Fibroblast of skin of right quadriceps (primary cell): ENCODE measurements around the gene KRTAP29-1.
A peak's percentile ranks its signal among the peaks of the same experiment; 100 is the strongest.
"Not testable (repeated sequence)": the region's sequence is repeated elsewhere in the genome, so short reads cannot be mapped to it uniquely, and the experiment has no call there.

ENCODE experiments used
- DNase-seq: peaks from one replicate; pipeline ENCODE4 v3.0.0-alpha.2; 2013

The KRTAP29-1 gene, protein sequence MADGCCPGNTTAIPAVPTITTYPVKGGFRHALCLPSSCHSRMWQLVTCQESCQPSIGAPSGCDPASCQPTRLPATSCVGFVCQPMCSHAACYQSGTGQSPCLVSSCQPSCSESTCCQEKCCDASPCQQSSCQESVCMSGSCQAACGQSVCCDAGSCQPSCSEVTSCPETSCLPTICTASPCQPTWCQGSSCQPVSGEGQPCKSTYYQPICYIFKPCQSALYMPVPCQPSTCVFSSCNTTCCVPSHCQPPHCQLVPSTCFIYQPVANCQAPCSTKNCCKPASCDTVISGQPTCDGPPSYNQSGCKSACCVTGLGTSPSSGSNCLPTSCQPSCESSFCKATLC

DNA sequence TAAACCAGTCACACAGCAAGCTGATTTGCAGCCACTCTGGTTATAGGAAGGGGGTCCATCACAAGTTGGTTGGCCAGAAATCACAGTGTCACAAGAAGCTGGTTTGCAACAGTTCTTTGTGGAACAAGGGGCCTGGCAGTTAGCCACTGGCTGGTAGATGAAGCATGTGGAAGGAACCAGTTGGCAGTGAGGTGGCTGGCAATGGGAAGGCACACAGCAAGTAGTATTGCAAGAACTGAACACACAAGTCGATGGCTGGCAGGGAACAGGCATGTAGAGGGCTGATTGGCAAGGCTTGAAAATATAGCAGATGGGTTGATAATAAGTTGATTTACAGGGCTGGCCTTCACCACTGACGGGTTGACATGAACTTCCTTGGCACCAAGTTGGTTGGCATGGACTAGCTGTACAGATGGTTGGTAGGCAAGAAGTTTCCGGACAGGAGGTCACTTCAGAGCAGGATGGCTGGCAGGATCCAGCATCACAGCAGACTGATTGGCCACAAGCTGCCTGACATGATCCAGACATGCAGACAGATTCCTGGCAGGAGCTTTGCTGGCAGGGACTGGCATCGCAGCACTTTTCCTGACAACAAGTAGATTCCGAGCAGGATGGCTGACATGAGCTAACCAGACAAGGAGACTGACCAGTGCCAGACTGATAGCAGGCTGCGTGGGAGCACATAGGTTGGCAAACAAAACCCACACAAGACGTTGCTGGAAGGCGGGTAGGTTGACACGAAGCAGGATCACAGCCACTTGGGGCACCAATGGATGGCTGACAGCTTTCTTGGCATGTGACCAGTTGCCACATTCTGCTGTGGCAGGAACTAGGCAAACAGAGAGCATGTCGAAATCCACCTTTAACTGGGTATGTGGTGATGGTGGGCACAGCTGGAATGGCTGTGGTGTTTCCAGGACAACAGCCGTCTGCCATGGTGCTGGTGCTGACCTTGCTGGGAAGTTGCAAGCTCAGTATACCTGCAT lies at the start of gene KRTAP29-1:
Gene KRTAP29-1, minus strand, starts transcription at position 936 of the 986 bp plus-strand sequence. Its CDS starts 0 bp downstream, at position 936.
- DNase-seq = no peak

DNA sequence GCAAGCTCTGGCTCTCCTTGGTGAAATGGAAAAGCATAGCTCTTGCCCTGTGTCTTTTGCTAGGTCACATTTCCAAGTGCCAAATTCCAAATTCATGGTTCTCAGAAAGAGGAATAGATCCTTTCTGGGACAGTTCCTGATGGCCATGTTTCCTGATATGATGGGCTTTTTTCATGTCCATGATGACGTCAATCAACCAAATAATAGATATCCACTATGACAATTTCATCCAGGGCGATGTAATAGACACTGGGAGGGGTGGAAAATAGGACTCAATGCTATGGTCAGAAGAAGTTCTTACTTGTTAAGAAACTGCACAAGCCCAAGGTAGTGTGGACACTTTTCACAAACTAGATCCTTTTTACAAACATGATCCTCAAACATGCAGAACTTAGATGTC lies 48.5 kb upstream of the KRTAP29-1 start:
- no peak for DNase-seq

DNA sequence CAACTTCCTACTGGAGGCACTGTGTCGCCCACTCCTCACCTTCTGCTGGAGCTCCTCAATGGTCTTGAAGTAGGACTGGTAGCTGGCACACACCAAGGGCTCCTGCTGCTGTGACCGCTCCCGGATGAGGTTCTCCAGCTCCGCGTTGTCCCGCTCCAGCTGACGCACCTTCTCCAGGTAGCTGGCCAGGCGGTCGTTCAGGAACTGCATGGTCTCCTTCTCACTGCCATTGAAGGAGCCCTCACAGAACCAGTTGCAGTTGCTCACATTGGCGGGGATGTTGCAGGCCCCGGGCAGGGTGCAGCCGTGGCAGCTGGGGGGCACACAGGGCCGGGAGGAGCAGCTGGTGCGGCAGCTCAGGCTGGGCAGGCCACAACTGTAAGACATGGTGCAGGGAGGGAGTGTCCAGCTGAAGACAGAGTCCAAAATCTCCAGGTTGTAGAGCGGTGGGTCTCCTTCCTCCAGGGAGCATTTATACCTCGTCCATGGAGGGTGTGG lies 47.8 kb upstream of the KRTAP29-1 start, which contains the start of gene KRT33A:
Gene KRT33A, minus strand, starts transcription at position 448 of the 498 bp plus-strand sequence. Its CDS starts 61 bp downstream, at position 387.
- not testable (repeated sequence) for DNase-seq

DNA sequence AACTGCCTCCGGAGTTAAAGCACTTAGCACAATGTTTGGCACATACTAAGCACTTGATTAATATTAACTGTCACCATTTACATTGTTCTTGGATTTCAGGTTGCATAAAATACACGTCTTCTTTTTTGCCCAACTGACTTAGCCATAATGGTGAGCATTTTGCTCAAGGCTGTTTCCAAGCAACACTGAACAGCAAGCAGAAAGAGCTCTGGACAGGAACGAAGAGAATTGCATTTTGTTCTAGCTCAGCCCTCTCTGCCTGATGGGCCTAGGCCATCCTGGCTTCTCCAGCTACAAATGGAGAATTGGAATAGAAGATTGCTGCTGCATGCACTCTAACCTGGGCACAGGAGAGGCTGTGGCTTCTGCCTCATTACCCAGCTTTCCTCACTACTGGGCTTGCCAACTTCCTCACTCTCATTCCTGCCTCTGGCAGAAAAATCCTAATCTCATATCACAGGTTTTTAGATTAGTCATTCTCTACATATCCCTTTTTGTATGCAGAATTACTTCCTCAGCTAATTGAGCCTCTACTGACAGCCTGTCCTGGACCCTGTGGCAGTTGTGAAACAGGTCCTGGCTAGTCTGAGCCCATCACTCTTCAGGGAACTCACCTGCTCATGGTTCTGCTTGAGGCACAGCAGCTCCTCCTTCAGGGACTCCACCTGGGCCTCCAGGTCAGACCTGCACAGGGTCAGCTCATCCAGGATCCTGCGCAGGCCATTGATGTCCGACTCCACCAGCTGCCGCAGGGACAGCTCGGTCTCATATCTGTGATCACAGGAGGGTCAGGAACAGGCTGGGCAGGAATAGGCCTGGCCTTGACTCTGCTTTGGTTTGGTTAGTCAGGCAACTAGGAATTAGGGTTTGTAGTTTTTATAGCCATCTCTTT lies 45.5 kb upstream of the KRTAP29-1 start:
- no peak for DNase-seq

DNA sequence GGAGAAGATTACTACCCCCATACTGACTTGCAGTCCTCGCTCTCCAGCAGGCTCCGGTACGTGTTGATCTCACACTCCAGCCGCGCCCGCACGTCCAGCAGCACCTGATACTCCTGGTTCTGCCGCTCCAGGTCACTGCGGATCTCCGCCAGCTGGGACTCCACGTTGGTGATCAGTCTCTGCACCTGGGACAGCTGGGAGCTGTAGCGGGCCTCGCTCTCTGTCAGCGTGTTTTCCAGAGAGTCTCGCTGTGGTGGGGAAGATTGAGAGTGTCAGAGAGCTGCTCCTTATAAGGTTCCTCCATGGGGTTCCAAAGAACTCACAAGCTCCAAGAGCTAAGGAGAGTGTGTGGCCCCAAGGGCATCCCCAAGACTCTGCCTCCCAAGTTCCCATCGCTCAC lies 43.8 kb upstream of the KRTAP29-1 start:
- DNase-seq = not testable (repeated sequence)

DNA sequence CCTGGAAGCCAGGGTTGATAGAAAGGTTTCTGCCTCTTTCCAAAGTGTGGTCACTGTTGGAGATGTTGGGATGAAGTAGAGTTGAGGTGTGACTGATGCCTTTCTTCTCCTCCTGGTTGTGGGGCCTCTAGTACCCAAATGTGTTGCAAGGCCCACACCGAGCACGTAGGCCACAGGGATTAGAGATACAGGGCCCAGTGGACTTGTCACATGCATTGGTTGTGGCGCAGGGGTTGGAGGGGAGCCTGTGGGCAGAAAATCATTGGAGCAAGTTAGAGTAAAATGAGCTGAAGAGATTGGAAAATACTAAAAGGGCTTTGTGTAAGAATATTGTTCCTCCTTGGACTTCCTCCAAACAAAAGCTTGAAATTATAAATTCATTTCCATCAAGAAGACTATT lies 43.3 kb upstream of the KRTAP29-1 start:
- DNase-seq = no peak

DNA sequence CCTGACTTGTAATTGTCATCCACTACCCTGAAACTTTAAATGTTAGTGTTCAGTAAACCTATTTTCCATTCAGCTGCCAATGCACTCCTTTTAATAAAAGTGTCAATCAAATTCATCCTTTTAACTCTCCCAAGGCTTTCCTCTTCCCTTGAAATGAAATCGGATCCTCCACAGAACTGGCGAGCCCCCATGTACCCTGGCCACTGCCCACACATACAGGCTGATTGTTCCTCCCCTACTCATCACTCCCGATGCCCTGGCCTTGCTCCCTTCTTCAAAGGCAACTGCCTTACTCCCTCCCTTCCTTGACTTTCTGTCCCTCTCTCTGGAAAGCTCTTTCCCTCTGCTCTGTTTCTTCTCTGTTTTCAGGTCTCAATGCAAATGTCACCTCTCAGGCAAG lies 40.4 kb upstream of the KRTAP29-1 start:
- DNase-seq = no peak

DNA sequence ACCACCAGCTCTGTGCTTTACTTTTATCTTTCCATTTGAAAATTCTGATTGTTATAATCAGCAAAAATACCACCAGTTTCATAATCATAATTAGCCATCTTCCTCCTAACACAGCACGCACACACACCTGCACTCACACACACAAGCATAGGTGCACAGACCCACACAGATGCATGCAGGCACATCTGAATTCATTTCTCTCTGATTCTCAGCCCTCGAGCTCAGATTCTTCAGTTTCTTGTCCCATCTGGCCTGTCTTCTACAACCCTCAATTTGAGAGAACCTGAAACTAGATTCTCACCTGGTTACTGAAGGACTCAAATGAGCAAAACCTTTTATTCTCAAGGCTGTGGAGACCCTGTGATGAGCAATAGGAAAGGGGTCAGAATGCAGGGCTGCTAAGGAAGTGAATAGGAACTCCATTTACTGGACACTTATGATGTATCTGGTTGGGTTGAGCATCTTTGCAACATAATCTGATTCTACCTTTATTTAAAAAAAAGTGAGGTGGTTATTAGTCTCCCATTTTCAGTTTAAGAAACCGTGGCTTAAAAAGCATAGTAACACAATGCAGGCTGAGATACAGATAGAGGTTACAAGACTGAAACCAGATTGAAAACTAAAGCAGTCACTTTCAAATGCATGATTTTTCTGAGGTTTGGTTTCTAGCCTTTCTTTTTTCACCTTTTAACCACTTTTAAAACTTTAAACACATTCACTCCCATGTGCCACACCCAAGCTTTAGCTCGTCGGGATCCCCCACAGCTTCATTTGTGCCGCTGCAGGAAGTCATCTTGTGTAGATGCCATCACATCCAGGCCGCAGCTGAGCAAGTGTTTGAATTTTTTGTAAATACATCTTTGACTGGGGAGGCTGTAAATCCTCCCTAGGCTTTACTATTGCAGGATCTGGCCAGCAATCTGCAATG lies 38.5 kb upstream of the KRTAP29-1 start:
- DNase-seq = no peak

DNA sequence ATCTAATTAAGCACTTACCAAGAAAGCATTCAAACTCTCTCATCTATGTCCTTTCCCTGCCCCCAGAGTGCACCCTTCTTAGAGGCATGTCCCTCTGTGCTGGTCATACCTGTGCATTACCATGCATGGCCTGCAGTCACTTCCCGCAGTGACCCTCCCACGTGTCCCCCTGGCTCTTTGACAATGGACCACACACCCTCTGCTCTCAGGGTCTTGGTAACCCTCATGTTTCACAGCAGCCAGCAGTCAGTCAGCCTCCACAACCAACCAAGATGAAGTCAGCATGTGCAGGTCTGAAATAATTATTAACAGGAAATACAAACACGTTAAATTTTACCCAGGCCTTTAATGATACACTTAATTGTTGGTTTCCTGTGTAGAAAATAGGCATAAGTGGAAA lies 37.8 kb upstream of the KRTAP29-1 start:
- no peak for DNase-seq

DNA sequence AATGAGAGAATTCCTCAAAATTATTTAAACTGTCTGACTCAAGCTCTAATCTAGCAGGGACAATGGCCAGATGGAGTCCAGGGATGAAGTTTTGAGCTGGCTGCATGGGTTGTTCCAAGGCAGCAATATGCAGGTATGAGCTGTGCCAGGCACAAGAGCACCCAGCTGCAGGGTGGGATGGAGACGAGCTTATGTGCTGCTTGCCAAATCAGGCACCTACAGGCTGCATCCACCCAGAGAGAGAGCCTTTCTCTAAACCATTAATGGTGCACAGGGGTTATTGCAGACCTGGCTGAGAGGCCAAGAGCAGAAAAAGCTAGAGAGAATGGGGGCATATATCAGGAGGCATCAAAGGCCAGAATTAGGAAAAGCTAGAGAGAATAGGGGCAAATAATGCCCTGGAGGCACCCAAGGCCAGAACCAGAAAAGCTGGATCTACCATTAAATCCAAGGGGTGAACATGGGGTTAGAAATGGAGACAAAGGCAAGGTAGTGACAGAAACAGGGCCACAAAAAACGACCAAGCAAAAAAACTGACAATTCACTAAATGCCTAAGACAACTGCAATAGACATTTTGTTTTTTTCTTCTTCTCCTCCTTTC lies 37.0 kb upstream of the KRTAP29-1 start:
- no peak for DNase-seq

DNA sequence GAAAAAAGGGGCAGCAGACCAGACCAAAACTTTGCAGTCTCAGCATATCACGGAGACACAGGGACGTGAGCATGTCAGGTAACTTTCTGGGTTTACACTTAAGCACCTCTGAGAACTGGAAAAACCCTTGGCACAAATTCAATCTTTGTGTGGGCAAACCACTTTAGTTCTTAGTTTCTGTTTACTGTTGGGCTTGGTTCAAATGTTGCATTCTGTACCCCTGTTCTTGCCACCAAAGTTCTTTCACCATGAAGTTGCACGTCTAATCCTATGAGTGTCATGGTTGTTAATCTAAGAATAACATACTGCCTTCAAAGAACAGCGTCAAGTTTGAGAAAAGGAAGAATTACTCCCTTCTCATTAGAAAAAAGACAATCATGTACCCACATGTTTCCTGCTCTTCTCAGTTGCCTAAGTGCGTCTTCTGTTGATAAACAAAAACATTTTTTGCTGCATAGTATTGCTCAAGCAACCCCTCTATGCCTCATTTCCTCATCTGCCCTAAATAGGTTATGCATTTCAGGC lies 36.4 kb upstream of the KRTAP29-1 start:
- peak; percentile 5 for DNase-seq

DNA sequence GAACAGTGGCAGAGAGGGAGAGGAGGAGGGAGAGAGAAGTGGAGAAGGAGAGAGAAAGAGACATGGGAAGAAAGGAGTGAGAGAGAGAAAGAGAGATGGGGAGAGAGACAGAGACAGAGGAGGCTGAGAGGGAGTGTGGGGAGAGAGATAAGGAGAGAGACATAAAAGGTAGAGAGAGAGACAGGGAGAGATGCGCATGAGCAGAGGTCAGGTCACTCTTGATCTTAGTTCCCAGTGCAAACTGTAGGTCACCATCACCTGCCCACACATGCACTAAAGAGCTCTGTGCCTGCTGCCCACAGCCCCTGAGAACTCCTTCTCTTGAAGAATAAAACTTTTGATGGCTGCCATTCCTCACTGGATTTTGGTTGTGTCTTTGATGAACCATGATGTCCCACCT lies 33.1 kb upstream of the KRTAP29-1 start:
- DNase-seq = no peak

DNA sequence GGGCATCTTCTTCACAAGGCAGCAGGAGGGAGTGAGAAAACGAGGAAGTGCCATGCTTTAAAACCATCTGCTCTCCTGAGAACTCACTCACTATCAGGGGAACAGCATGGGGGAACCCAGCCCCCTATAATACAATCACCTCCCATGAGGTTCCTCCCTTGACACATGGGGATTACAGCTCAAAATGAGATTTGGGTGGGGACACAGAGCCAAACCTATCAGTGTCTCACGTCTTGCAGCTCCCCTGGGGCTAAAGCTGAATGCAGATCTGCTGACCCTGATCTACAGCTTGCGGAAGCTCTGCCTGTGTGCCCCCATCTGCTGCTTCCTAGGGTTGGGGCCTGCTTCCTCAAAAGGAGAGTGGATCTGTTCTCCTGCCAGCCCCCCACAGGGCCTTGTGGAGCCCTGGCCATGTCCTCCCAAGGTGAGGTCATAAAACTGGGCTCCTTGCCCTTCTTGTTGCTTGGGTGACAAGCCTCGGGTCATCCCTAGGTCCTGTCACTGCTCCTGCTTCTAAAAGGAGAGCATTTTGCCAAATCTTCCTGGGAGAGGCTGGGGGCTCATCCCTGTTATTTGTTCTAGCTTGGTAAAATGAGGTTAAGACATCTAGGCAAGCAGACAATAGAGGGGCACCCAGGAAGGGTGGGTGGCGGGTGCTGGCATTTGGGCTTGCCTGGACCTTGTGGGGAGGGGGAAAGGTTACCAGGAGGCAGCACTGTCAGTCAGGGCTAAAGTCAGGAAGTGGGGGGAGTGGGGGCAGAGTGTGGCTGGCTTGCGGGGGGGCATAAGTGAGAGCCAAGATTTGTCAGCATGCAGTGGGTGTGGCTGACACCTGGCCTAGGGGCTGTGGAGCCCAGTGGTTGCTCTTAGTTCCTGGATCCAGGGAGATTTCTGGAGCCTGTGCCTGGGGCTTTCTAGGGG lies 32.0 kb upstream of the KRTAP29-1 start:
- no peak for DNase-seq

DNA sequence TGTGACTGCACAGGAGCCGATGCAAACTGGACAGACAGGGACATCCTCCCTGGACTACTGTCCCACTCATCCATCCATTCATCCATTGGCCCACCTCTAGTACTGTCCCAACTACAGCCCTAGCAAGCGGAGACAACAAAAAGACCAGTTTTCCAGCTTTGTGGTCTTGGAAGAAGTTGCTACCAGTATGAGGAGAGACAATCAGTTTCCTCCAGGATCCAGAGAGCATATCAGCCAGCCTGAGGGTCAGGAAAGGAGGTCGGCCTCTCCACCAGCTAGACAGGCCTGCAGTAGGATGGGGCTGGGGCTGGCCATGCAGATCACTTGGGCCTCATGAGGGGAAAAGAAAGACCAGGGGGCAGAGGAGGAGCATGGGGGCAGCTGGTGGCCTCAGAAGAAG lies 31.2 kb upstream of the KRTAP29-1 start:
- no peak for DNase-seq

DNA sequence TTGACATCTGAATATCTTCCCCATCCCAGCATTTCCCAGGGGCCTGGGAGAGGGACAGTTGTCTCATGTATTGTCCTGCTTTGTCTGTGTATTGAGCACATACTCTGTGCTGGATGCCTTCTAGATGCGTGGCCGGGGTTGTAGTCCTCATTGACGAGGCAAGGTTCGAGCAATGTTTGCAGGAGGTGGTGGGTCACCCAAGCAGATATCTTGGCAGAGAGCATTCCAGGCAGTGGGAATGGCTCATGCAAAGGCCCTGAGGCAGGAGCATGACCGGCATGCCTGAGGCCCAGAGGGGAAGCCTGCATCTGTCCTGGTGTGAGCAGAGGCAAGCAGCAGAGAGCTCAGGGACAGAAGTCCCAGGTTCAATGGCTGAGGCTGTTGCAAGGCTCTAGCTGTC lies 30.4 kb upstream of the KRTAP29-1 start:
- no peak for DNase-seq

DNA sequence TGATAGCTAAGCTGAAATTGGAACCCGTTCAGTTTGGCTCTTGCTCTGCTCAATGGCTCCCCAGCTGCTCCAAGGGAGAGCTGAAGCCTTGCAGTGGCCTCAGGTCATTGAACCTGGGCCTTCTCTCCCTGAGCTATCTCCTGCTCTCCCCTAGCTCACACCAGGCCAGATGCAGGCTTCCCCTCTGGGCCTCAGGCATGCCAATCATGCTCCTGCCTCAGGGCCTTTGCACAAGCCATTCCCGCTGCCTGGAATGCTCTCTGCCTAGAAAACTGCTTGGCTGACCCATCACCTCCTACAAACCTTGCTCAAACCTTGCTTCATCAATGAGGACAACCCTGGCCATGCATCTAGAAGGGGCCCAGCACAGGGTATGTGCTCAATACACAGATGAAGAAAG lies 29.6 kb upstream of the KRTAP29-1 start:
- DNase-seq = no peak

DNA sequence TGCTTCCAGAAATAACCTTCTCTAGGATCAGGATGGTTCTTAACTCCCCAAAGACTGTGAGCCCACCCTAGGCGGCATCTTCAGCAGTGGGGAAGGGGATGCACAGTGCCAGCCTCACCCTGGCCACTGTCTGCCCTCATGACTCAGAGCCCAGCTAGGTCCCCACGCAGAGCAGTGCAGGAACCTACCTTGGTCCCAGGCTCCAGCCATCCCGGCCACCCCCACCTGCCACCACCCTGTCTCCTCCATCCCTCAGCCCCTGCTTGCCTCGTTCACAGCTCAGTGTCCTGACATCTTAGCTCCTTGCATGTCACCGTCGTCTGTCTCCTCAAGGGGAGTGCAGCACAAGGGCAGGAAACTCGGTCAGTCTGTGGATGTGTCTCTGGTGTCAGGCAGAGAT lies 29.0 kb upstream of the KRTAP29-1 start:
- DNase-seq = no peak

DNA sequence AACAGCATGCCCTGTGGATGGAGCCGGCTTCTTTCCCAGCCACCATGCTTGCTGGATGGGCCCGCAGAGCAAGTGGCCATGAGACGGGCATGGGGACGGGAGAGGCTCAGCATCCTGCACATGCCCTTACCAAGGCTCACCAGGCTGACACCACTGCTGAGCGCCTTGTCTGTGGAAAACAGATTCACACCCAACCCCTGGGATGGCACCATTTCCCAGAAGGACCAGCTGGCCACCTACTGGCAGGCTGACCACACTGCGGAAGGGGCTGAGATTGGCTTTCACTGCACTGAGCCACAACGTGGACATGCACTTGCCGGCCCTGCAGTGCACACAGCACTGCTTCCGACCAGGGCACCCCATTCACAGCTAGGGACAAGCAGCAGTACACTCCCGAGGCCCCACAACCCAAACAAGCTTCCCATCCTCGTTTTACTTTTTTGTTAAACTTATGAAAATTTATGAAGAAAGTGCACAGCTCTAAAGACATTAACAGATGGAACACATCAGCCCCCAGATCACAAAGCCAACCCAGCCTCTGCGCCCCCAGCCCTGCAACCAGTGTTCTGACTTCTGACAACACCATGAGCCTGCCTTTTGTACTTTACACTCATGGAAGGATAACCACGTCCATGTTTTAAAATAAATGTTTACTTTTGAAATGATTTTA lies 26.8 kb upstream of the KRTAP29-1 start:
- DNase-seq = peak; percentile 51

DNA sequence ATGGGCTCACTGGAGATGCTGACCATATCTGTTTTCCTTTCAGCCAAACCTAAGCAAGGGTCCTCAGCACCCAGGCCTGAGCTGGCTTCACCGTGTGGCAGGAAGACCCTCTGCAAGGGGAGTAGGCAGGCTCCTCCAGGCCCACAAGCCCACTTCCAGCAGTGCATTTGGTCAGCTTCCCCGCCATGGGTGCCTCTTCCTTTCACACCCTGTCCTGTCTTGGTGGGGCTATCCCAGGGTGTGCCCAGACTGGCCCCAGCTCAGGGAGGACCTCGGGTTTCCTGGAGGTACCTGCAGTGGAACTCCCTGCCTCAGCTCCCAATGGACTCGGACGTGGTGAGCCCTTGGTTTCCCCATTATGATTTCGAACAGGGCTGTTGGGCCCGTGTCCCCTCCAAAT lies 25.6 kb upstream of the KRTAP29-1 start:
- no peak for DNase-seq
